Glomerular endothelial cell (primary cell): Measurements from ENCODE around the gene TPD52L2. TPM values are rescaled to one million over a fixed set of nuclear protein-coding genes. Genes with fewer than 3 reads are reported as not detected.
"Not testable (repeated sequence)": the region's sequence is repeated elsewhere in the genome, so short reads cannot be mapped to it uniquely, and the experiment has no call there.

Experiments
- DNase-seq: peaks from one replicate; pipeline ENCODE4 v3.0.0-alpha.2; 2011; ENCODE audit warnings: low read depth, low spot score; ENCODE audit errors: extremely low read depth
- total RNA-seq: library from RNA; depleted of rRNA; stranded (reverse); fragments of >200 nt; gene quantifications from 2 replicates; pipeline ENCODE4 v1.2.3, GENCODE V29; 2015

Gene TPD52L2
- total RNA-seq, 1 donor from 2014 or later: 189 TPM

DNA sequence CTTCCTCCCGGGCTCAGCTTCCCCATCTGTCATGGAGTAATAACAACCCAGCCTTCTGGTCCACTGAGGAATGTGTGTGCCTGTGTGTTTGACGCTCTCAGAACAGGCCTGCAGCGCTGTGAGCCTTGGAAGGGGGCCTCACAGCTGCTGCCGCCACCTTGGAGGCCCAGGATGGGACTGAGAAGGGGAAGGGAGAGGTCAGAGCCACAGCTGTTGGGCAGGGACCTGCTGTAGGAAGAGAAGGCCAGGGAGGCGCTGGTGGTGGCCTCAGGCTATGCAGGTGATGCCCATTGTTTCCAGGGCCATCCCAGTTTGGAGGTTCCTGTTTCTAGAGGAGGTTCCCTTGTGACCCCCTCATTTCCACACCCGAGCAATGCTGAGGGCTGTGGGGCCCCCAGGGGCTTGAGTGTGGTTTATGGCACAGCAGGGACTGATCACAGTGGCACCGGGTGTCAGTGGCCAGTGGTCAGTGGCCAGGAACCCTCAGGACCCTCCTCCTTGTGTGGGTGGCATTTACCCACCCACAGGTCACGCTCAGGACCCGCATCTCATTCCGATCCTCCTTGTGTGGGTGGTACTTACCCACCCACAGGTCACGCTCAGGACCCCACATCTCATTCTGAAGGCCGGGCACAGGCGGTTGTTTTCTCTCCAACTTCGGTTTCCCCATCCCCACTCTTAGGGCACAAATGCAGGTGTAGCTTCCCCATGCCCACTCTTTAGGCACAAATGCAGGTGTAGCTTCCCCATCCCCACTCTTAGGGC lies 14.0 kb downstream of the TPD52L2 start:
- no peak for DNase-seq

DNA sequence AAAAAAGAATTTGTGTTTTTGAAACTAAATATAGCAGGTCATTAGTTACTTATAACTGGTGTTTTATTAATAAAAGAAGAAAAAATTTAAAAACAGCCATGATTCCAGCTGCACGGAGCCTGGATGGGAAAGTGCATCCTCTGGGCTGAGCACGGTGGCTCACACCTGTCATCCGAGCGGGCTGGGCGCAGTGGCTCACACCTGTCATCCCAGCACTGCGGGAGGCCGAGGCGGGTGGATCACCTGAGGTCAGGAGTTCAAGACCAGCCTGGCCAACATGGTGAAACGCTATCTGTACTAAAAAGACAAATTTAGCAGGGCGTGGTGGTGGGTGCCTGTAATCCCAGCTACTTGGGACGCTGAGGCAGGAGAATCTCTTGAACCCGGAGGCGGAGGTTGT lies 15.8 kb downstream of the TPD52L2 start:
- not testable (repeated sequence) for DNase-seq

DNA sequence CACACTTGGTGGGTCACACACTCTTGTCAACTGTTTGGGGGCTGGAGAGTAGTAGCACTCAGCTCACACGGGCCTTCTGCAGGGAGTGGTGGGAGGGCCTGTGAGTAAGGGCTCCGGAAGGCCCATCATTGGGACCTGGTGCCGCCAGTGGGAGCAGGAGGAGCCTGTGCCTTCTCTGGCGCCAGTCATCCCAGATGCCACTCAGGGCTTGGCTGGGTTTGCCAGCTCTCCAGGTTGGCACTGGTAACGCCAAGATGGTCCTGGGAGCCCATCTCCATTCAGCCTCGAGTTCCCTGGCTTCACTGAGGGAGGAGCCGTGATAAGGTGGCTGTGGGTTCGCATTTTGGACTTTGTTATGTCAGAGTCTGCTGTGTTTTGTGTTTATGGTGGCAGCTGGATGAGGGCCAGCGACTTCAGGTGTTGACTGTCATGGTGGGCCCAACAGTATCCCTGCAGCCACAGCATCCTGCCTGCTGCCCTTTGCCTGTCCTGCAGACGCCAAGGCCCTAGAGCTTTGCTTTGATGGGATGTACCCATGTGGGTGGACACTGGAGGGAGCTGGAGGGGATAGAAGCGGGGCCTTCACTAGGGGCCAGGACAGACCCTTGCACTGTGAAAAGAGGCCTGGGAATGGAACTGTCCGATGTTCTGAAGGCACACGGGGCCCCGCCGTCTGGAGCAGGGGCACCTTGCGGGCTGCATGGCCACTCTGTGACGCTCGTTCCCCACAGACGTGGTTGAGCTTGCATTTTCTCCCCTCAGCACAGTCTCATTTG lies 16.6 kb downstream of the TPD52L2 start:
- no peak for DNase-seq

DNA sequence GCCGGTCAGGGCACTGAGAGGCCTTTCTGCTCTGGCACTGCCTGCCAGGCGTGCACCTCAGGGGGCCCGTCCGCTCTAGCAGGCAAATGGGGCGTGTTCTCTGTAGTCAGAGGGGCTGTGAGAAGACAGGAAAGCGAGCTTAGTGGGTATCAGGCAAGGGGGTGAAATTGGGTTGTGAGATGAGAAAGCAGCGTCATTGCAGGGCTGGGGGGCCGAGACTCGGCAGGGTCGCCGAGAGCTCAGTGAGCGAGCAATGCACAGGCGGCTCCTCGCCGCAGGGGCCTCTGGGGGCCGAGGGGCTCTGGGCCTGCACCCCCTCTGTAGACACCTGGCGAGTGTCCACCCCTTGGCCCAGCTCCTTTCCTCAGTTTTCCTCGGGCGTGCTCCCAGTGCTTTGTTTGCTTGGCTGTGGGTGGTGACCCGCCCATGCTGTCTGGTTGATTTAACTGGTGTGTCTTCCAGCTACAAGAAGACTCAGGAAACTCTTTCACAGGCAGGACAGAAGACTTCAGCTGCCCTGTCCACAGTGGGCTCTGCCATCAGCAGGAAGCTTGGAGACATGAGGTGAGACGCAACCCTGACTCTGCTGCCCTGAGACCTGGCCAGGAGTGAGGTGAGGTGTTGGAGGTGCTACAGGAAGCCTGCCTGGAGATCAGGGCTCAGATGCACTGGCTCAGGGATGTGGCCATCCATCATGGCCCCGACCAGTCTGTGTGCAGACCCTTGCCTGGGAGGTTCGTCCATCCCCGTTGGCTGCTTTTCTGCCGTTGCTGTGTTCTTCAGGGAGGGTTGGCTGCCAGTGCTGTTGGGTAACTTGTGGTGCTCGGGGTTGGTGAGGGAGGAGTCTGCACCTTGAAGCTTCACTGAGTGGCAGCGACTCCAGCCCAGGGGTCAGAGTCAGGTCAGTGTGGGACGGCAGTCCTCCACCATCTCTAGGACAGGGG lies 17.5 kb downstream of the TPD52L2 start:
- DNase-seq: no peak

DNA sequence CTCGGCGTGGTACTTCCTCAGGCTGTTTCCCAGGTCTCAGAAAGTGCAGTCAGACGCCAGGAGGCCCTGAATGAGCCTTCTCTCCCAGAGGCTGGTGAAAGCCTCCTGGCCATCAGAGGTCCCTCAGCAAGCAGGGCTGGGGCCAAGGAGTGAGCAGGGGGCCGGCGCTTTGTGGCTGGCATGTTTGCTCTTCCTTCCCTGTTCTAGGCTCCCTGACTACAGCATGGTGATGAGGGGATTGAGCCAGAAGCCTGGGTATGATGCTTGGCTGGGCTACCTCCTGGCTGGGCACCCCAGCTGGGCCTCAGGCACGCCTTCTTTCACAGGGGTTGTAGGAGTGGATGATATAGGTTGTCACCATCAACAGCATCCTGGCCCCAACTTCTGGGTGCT lies 18.1 kb downstream of the TPD52L2 start:
- DNase-seq: no peak

DNA sequence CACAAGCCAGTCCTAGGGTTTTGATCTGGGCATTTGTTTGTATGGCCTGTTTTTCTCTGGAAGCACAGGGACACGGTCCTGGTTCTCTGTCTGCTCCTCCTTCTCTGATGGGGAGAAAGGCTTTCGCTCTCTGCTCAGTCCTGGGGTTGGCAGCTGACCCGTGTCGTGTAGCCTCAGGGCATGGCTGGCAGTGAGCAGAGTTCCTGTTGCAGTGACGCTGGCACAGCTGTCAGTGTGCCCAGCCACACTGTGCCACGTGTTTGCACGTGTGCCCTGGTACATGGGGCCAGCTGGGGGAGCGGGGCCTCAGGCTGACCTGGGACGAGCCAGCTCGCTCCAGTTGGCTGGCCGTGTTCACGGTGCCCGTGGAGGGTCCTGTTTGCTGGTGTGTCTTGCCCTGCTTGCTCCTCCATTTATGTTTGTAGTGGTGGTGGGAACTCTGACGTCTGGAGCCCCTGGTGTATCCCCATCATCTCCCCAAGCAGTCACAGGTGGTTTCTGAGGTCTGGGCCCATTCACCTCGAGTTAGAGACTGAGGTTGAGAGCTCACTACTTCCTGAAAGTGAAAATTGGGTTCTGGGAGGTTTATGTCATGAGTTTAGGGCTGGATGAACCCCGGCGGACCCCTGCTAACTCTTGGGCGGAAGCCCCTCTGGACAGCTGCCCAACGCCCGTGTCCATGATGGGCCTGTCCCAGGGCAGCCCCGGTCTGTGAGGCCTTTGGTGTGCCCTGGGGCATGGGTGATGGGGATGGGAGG lies 19.6 kb downstream of the TPD52L2 start:
- no peak for DNase-seq

DNA sequence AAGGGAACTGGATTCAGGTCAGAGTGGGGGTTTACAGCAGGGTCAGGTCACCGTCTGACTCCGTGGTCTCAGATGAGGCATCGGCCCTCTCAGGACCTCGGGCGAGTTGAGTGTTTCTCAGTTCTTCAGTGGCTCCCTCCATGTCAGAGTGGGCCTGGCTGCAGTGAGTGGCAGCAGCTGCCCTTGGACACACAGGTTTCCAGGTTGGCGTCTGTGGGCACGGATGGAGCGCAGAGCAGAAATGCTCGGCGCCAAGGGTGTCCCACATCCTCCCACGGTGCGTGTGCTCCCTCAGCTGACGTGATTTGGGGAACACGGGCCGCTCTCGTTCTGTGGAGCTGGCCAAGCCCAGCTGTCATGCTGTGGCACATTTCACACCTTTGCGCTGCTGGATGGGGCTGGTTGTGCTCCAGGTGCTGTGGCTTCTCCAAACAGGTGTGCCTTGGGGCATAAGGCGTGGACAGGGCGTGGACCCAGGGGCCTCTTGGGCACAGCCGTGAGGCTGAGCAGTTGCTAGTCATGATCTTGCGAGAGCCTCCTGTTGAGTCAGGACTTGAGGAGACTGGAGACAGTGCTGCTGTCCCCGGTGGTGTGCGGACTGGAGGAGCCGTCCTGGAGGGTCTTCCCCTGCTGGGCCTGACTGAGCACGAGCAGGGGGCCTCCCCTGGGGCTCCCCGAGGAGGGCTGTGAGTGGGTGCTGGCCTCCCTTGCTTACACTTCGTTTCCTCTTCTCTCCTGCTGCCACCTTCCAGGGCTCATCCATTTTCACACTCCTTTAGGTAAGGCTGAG lies 20.4 kb downstream of the TPD52L2 start:
- no peak for DNase-seq

DNA sequence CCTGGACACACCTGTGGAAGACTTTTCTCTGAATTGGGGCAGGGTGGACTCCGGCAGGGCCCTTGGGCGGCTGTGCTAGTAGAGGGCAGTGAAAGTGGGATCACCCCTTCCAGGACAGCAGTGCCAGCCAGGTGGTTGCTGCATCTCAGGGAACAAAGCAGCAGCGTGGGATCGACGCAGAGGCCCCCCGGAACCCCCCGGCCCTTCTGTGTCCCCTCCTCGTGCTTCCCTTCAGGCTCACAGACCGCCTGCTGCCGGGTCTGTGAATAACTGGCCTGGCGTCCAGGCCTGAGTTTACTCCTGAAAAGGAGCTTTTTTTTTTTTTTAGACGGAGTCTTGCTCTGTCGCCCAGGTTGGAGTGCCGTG lies 21.0 kb downstream of the TPD52L2 start:
- DNase-seq: no peak

DNA sequence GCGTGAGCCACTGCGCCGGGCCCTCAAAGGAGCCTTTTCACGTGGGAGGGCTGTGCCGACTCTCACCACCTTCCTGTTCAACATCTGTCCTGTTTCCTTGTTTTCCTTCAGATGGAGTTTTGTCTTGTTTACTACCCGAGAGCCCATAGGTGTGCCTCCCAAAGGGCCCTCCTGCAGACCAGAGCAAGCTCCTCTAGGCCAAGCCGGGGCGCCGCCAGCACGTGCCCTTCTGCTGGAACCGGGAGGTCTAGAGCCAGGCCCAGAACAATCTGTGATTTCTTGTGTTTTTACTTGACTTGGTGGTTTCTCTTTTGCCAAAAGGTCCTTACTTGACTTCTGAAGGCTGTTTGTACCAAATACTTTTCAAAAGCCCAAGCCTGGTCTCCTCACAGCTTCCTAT lies 21.9 kb downstream of the TPD52L2 start:
- no peak for DNase-seq

DNA sequence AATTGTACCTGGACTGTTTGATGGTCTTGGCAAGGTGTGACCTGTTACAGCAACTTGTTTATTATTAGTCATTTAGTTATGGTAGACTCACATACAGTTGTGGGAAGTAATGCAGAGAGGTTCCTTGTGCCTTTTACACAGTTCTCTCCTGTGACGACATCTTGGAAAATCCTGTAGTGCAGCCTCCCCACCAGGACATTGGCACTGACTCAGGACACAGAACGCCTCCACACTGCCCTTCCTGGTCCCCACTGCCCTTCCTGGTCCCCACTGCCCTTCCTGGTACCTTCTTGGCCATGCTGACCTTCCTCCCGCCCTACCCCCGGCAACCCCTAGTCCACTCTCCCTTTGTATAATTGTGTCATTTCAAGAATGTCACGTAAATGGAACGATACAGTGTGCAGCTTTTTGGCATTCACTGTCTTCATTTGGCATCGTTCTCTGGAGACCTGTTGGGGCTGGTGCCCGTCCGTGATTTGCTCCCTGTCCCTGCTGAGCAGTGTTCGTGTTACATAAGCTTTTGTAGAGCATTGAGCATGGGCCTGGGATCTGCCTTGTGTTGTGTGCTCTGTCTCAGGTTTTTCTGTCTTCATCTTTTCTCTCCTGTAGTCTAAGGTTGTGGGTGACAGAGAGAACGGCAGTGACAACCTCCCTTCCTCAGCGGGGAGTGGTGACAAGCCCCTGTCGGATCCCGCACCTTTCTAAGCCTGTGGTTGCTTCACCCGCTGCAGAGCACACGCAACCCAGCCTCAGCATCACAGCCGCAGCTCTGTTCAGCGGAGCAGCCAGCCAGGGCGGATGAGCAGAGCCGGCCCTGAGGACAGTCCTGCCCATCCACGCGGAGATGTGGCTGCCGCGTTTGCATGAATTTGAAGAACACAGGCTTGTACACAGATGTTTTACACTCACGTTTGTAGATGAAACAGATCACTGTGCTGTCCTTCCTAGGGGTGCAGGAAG lies 24.5 kb downstream of the TPD52L2 start:
- DNase-seq: no peak

DNA sequence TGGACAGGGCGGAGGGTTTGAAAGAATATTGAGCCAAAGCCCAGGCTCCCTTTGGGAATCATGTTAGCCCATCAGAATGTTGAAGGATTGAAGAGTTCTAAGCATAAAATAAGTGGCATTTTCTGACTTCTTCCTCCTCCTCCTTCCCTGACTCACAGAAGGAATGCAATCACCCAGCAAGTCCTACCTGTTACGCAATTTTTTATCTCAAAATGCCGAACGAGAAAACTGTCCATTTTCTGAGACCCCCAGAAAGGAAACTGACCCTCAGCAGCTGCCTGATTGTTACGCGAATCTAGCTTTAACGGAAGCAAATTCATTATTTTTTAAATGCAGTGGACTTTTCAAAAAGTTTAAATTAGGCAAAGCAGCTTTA lies 25.1 kb downstream of the TPD52L2 start:
- no peak for DNase-seq

DNA sequence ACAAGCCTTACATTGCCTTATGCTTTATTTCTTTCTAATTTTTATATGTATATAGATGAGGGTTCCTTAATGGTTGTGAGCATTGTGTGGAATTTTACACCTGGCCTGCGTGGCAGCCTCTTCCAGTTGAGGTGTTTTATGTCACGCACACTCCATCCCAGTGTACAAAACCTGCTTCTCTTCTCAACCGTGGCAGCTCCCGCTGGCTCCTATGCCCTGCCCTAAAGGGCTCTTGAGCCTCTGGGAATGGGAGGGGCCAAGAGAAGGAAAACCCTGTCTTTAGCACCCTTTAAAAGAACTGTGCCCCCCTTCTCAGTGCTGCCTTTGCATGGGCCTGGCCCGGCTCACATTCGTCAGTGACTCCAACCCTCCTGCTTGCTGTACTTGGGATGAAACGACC lies 25.5 kb downstream of the TPD52L2 start:
- no peak for DNase-seq

DNA sequence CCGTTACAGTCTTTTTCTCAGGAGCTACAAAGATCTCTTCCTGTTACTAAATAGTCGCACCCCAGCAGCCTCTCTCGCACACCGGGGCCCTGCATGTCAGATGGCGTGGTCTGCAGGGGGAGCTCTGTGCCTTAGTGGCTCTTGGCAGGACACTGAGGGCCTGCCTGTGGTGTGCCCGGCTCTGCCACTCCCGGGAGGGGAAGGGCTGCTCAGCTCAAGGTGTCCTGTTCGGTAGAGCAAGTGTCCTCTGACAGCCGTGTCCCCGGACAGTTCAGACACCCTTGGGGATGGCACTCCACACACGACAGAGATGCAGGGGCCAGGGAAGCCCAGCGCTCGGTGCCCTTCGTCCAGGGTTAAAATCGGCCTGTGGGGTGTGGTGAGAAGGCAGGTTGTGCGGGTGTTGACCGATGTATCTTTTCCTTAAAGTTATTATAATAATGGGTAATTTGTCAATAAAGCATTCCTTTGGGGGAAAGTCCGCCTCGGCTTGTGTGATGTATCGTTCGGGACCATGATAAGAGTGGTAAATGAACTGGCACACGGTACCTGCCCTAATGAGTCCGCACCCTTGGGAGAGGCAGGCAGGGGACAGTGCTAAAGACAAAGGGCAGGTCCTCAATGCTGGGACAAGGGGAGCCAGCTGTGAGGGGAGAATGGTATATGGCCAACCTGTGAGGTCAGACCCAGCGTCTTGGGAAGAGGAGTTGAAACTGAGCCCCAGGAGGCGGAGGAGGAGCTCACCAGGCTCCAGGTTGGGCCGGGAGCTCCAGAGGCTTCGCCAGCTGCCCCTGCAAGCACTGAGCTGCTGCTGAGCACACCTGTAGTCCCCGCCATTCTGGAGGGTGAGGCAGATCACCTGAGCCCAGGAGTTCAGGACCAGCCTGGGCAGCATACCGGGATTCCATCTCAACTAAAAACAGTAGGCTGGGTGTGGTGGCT lies 26.3 kb downstream of the TPD52L2 start:
- no peak for DNase-seq

DNA sequence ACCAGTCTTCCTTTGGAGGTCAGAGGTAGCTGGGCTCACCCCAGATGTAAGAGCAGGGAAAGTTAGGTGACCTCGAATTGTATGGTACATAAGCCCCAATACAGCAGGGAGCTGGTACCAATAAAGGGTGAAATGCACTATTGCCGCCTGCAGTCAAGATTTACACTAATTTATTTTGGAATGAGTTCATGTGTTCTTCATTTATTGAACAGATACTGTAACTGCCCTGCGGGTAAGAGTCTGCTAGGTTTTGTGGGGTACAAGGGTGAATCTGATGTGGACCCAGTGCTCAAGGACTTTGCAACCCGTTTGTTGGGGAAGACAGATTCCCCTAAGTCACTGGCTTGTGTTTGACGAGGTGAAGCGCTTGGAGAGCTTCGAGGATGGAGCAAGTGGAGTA lies 27.3 kb downstream of the TPD52L2 start:
- DNase-seq: no peak

DNA sequence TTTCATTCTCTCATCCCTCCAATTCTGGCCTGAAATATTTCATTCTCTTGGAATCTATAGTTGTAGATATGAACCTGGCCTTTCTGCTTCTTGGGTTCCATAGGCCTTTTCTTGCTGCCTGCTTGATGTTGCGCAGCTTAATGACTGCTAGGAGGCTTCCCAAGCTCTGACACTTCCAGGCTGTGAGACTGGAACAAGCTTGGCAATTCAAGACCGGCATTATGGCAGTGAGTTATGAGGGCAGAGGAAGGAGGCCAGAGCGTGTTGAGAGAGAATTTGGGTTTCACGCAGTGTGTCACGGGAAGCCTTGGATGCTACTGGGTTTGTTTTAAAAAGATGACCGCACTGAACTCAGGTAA lies 28.9 kb downstream of the TPD52L2 start:
- DNase-seq: no peak

DNA sequence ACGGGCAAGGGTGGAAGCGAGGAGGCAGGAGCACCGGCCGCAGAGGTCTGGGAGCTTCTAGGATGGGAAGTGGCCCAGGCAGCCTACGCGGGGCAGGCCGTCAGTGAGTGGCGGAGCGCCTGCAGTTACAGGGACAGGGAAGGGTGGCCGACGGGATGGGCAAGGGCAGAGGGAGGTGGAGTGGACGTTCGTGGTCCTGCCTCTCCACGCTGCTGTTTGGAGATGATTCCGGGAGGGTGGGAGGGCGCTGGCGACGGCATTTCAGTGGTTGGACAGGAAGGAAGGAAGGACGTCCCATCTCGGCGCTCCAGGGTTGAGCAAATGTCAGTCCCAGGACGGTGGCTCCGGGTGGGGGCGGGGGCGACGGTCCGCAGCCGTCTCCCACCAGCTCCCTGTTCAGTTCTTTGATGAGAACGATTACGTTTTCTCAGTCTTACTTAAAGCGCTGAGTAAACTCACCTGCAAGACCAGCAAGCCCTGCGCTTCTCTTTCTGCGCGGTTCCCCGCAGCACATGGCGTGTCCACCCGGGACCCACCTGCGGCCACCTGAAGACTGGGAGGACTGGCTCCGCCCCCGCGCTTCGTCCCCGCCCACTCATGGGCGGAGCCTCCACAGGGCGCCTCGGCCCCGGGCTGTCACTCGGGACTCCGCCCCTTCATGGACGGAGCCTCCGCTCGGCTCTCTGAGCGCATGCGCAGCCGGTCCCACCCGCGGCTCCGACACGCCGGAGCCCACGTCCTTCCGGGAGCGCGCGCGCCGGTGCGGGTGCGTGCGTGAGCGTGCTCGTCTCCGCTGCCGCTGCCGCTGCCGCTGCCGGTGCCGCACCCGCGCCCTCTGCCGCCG lies 29.5 kb downstream of the TPD52L2 start, which contains the start of gene DNAJC5:
Gene DNAJC5 (plus strand): TSS at position 769 of the 844 bp plus-strand sequence. CDS start 33,220 bp downstream, outside the sequence.
- no peak for DNase-seq
